IMR-90 (cell line): Measurements from ENCODE around the gene PTPN13. TPM values are rescaled to one million over a fixed set of nuclear protein-coding genes. Genes with fewer than 3 reads are reported as not detected.

Experiments
- ATAC-seq: fragments of 200-7000 bp; cut with Tn5 transposase; 2 replicates; pipeline ENCODE4 v1.9.1; 2020; ENCODE audit warnings: low read depth, mild to moderate bottlenecking, moderate library complexity
- BruUV-seq: library from RNA; stranded (reverse); fragments of 400-500 nt; replicated peaks from 2 replicates; lab custom pipeline; 2021; lab: Mats Ljungman, UMichigan
- CTCF ChIA-PET: fragments of 300-600 bp; formaldehyde crosslinking; extraction: SDS; loops from one replicate; lab custom pipeline; 2021; ENCODE audit warnings: antibody characterized with exemption; lab: Yijun Ruan, JAX
- POLR2A ChIA-PET: fragments of 300-600 bp; sonication (Branson Sonifier 250); formaldehyde crosslinking; loops from one replicate; lab custom pipeline; 2022; ENCODE audit warnings: antibody characterized with exemption; ENCODE audit not compliant: unreplicated experiment; lab: Charles Lee
- DNase-seq: peaks from one replicate; pipeline ENCODE4 v3.0.0; 2013
- H2AFZ ChIP-seq: replicated peaks from 2 replicates; pipeline ENCODE3; 2013; ENCODE audit warnings: low read length, mild to moderate bottlenecking; ENCODE audit not compliant: poor library complexity
- H2AK5ac ChIP-seq: 2 replicates; pipeline ENCODE4 v1.6.1; 2013; ENCODE audit warnings: low read depth, low read length, inconsistent platforms
- H2AK9ac ChIP-seq: replicated peaks from 2 replicates; pipeline ENCODE3; 2013; ENCODE audit warnings: mild to moderate bottlenecking, low read depth, low read length, moderate library complexity; ENCODE audit not compliant: poor library complexity
- H2BK120ac ChIP-seq: 2 replicates; pipeline ENCODE4 v1.6.1; 2013; ENCODE audit warnings: low read depth, low read length, inconsistent platforms
- H2BK15ac ChIP-seq: 3 replicates; pipeline ENCODE4 v1.6.1; 2013; ENCODE audit warnings: low read depth, low read length, inconsistent platforms
- H2BK20ac ChIP-seq: 2 replicates; pipeline ENCODE4 v1.6.1; 2013; ENCODE audit warnings: low read depth, mild to moderate bottlenecking, inconsistent platforms, low read length, moderate library complexity
- H2BK5ac ChIP-seq: 2 replicates; pipeline ENCODE4 v1.6.1; 2013; ENCODE audit warnings: mild to moderate bottlenecking, low read depth, low read length, inconsistent platforms; ENCODE audit not compliant: poor library complexity, severe bottlenecking
- H3K14ac ChIP-seq: replicated peaks from 2 replicates; pipeline ENCODE4 v1.6.1; 2013; ENCODE audit warnings: low read depth, low read length, inconsistent platforms
- H3K18ac ChIP-seq: 2 replicates; pipeline ENCODE4 v1.6.1; 2013; ENCODE audit warnings: low read depth, low read length, control low read depth
- H3K23ac ChIP-seq: 2 replicates; pipeline ENCODE4 v1.6.1; 2013; ENCODE audit warnings: low read depth, low read length, inconsistent platforms
- H3K27ac ChIP-seq: 2 replicates; pipeline ENCODE4 v1.5.1; 2013; ENCODE audit warnings: mild to moderate bottlenecking, control low read depth, low read length; ENCODE audit not compliant: insufficient read depth
- H3K27me3 ChIP-seq: 2 replicates; pipeline ENCODE4 v1.6.1; 2013; ENCODE audit warnings: low read length; ENCODE audit not compliant: control insufficient read depth, insufficient read depth
- H3K36me3 ChIP-seq: 2 replicates; pipeline ENCODE4 v1.6.1; 2013; ENCODE audit warnings: low read length, mixed read lengths; ENCODE audit not compliant: control insufficient read depth, insufficient read depth
- H3K4ac ChIP-seq: 2 replicates; pipeline ENCODE4 v1.6.1; 2013; ENCODE audit warnings: low read depth, low read length, inconsistent platforms
- H3K4me1 ChIP-seq: 2 replicates; pipeline ENCODE4 v1.6.1; 2013; ENCODE audit warnings: low read length, mixed read lengths; ENCODE audit not compliant: control insufficient read depth, insufficient read depth
- H3K4me2 ChIP-seq: 2 replicates; pipeline ENCODE4 v1.6.1; 2013; ENCODE audit warnings: low read depth, mild to moderate bottlenecking, control low read depth, low read length, moderate library complexity
- H3K4me3 ChIP-seq: 2 replicates; pipeline ENCODE4 v1.5.1; 2013; ENCODE audit warnings: low read depth, mild to moderate bottlenecking, control low read depth, low read length, moderate library complexity; ENCODE audit not compliant: insufficient read depth
- H3K56ac ChIP-seq: 2 replicates; pipeline ENCODE4 v1.6.1; 2013; ENCODE audit warnings: low read length, inconsistent platforms; ENCODE audit not compliant: insufficient read depth; ENCODE audit errors: extremely low read depth
- H3K79me1 ChIP-seq, 2 experiments: 2 replicates each; pipeline ENCODE4 v1.6.1; 2013; ENCODE audit warnings: low read length in 2 of 2, inconsistent platforms in 1 of 2, low read depth in 1 of 2
- H3K9ac ChIP-seq: 2 replicates; pipeline ENCODE4 v1.6.1; 2013; ENCODE audit warnings: low read depth, low read length, control low read depth
- H3K9me1 ChIP-seq: 2 replicates; pipeline ENCODE4 v1.6.1; 2013; ENCODE audit warnings: low read length, inconsistent platforms; ENCODE audit not compliant: insufficient read depth
- H3K9me3 ChIP-seq: 2 replicates; pipeline ENCODE4 v1.6.1; 2013; ENCODE audit warnings: low read length; ENCODE audit not compliant: control insufficient read depth, insufficient read depth
- H4K20me1 ChIP-seq: 2 replicates; pipeline ENCODE4 v1.6.1; 2013; ENCODE audit warnings: low read length, inconsistent platforms; ENCODE audit not compliant: insufficient read depth
- H4K5ac ChIP-seq: 2 replicates; pipeline ENCODE4 v1.6.1; 2013; ENCODE audit warnings: mild to moderate bottlenecking, low read depth, low read length, control low read depth
- H4K8ac ChIP-seq, 2 experiments: 2 replicates each; pipeline ENCODE4 v1.6.1; 2013; ENCODE audit warnings: low read depth in 2 of 2, low read length in 2 of 2, control low read depth in 1 of 2, inconsistent platforms in 1 of 2
- H4K91ac ChIP-seq: 2 replicates; pipeline ENCODE4 v1.6.1; 2013; ENCODE audit warnings: low read depth, low read length, inconsistent platforms; ENCODE audit not compliant: insufficient read depth
- BHLHE40 ChIP-seq: fragments of 150-350 bp; IDR thresholded peaks from 2 replicates; pipeline ENCODE4 v1.6.1; 2016; ENCODE audit warnings: mild to moderate bottlenecking, low read depth, low read length
- CEBPB ChIP-seq: IDR thresholded peaks from 2 replicates; pipeline ENCODE4 v1.6.1; 2012; ENCODE audit warnings: low read depth, low read length, improper control_type of control experiment
- ELK1 ChIP-seq: fragments of 150-350 bp; IDR thresholded peaks from 2 replicates; pipeline ENCODE4 v1.6.1; 2016; ENCODE audit warnings: low read depth, mild to moderate bottlenecking, low read length, moderate library complexity, borderline replicate concordance
- FOS ChIP-seq: fragments of 150-350 bp; IDR thresholded peaks from 2 replicates; pipeline ENCODE4 v1.6.1; 2016; ENCODE audit warnings: low read depth, low read length
- MAFK ChIP-seq: IDR thresholded peaks from 2 replicates; pipeline ENCODE4 v1.6.1; 2012; ENCODE audit warnings: low read depth, low read length, improper control_type of control experiment
- MAZ ChIP-seq: IDR thresholded peaks from 2 replicates; pipeline ENCODE4 v1.6.1; 2012; ENCODE audit warnings: low read depth, mild to moderate bottlenecking, low read length, improper control_type of control experiment, moderate library complexity, borderline replicate concordance
- MXI1 ChIP-seq: IDR thresholded peaks from 2 replicates; pipeline ENCODE4 v1.6.1; 2012; ENCODE audit warnings: low read depth, mild to moderate bottlenecking, low read length, moderate library complexity, borderline replicate concordance
- NFE2L2 ChIP-seq: fragments of 150-350 bp; IDR thresholded peaks from 2 replicates; pipeline ENCODE4 v1.6.1; 2016; ENCODE audit warnings: low read depth, mild to moderate bottlenecking, low read length
- POLR2A ChIP-seq: IDR thresholded peaks from 2 replicates; pipeline ENCODE4 v1.6.1; 2012; ENCODE audit warnings: mild to moderate bottlenecking, low read depth, low read length
- RAD21 ChIP-seq: IDR thresholded peaks from 2 replicates; pipeline ENCODE4 v1.6.1; 2012; ENCODE audit warnings: low read length, improper control_type of control experiment
- RCOR1 ChIP-seq: IDR thresholded peaks from 2 replicates; pipeline ENCODE4 v1.6.1; 2012; ENCODE audit warnings: mild to moderate bottlenecking, low read length, improper control_type of control experiment; ENCODE audit not compliant: insufficient replicate concordance
- RFX5 ChIP-seq: IDR thresholded peaks from 2 replicates; pipeline ENCODE4 v1.8.0; 2012; ENCODE audit warnings: low read depth, mild to moderate bottlenecking, low read length, moderate library complexity
- WGBS, 2 experiments: methylation state at CpG; one replicate each; pipeline versions ENCODE4 v1.1.5 to v1.1.7; 2013; ENCODE audit warnings: missing lambda C conversion rate in 2 of 2; ENCODE audit not compliant: insufficient read length in 1 of 2; ENCODE audit errors: extremely low coverage in 2 of 2; 5-methylcytosine and 5-hydroxymethylcytosine counted together
- dilution Hi-C: fragments of 300-500 bp; cut with HindIII; formaldehyde crosslinking; loops from one replicate; pipeline ENCODE4 v1.14.3; 2018; ENCODE audit warnings: low sequenced_read_pairs; ENCODE audit not compliant: unreplicated experiment
- in situ Hi-C: fragments of 300-500 bp; cut with MboI; formaldehyde crosslinking; loops from 3 replicates; pipeline ENCODE4 v1.14.3; 2019; ENCODE audit warnings: low sequenced_read_pairs, inconsistent platforms, mixed read lengths
- intact Hi-C: fragments of 100-400 bp; cut with micrococcal nuclease; formaldehyde crosslinking; loops from 2 replicates; pipeline ENCODE4 v1.10.0; 2022
- polyA plus RNA-seq, 3 experiments: library from polyadenylated mRNA; depleted of rRNA; stranded (reverse); fragments of >200 nt; gene quantifications; 2 replicates each; pipeline ENCODE4 v1.2.3, GENCODE V29; 2012; ENCODE audit warnings: low replicate concordance in 1 of 3
- total RNA-seq: library from RNA; depleted of rRNA; stranded (reverse); fragments of >200 nt; gene quantifications from 2 replicates; pipeline ENCODE4 v1.2.3, GENCODE V29; 2012
- TF ChIP-seq, protein P1 (sequence below): conservative IDR thresholded peaks from 2 replicates; pipeline ENCODE4 v1.5.1; 2012; ENCODE audit warnings: mild to moderate bottlenecking, low read depth, low read length, improper control_type of control experiment
- TF ChIP-seq, protein P2 (sequence below): fragments of 150-350 bp; IDR thresholded peaks from 2 replicates; pipeline ENCODE4 v1.6.1; 2017; ENCODE audit warnings: mild to moderate bottlenecking, antibody characterized with exemption, low read length, low read depth

PTPN13 gene
- total and polyA plus RNA-seq, 2 of the 4 experiments (the other 2 are of a cell fraction): 7.7 to 29.0 TPM

DNA sequence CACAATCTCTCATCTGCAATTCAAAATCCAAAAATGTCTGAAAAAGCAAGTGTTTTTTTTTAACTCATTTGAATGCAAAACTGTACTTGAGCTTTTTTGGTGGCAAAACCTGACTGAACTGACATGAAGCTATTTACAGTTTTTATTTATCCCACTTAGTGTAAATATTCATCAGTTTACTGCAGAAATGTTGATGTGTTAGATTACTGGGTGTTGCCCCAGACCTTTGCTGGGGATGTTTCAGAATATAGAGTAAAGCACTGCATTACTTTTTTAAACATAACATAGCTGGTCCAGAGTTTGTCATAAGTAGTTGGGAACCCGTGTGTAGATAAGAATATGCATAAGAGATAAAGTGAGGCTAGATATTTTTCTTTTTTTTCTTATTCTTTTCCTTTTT is 27.3 kb downstream of the PTPN13 start:
- Histone ChIP-seq H3K27ac (no peak overlapping the region), H3K4me2 (no peak overlapping the region), H3K4me3 (no peak overlapping the region), H4K8ac (no peak overlapping the region), H3K4ac (no peak overlapping the region), H4K91ac (no peak overlapping the region), H3K14ac (no peak overlapping the region), H2AK5ac (no peak overlapping the region), H2BK5ac (no peak overlapping the region), H3K9me3 (no peaks in the 10 kb centered on the region), H3K27me3 (no peaks in the 10 kb centered on the region), H3K23ac (no peak overlapping the region), H4K20me1 (peaks cover 3% of the 10 kb centered on the region; the same call in 1 of the 2 replicates), H2BK120ac (no peak overlapping the region), H3K36me3 (no peaks in the 10 kb centered on the region), H3K79me1 (peaks cover 11 to 18% of the 10 kb centered on the region in 2 experiments; a peak in 3 of 4 replicates), H3K9ac (no peak overlapping the region), H3K56ac (no peak overlapping the region), H2BK20ac (no peak overlapping the region), H2AFZ (no peak overlapping the region), H3K18ac (no peak overlapping the region), H3K9me1 (no peaks in the 10 kb centered on the region), H2AK9ac (no peak overlapping the region), H3K4me1 (no peaks in the 10 kb centered on the region), H4K5ac (no peak overlapping the region), H2BK15ac (no peak overlapping the region)
- CTCF ChIA-PET: no interaction called here
- WGBS, 2 experiments: no CpG with 5 or more reads among the region's 1 CpG
- no peak for DNase-seq
- no peak for TF ChIP-seq MAFK
- no peak for TF ChIP-seq RAD21
- no peak for TF ChIP-seq CEBPB
- TF ChIP-seq NFE2L2: no peak
- no peak for TF ChIP-seq RCOR1
- TF ChIP-seq, protein P1, sequence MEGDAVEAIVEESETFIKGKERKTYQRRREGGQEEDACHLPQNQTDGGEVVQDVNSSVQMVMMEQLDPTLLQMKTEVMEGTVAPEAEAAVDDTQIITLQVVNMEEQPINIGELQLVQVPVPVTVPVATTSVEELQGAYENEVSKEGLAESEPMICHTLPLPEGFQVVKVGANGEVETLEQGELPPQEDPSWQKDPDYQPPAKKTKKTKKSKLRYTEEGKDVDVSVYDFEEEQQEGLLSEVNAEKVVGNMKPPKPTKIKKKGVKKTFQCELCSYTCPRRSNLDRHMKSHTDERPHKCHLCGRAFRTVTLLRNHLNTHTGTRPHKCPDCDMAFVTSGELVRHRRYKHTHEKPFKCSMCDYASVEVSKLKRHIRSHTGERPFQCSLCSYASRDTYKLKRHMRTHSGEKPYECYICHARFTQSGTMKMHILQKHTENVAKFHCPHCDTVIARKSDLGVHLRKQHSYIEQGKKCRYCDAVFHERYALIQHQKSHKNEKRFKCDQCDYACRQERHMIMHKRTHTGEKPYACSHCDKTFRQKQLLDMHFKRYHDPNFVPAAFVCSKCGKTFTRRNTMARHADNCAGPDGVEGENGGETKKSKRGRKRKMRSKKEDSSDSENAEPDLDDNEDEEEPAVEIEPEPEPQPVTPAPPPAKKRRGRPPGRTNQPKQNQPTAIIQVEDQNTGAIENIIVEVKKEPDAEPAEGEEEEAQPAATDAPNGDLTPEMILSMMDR: no peak
- TF ChIP-seq BHLHE40: no peak
- TF ChIP-seq ELK1: no peak
- TF ChIP-seq RFX5: no peak
- TF ChIP-seq MXI1: no peak
- TF ChIP-seq, protein P2, sequence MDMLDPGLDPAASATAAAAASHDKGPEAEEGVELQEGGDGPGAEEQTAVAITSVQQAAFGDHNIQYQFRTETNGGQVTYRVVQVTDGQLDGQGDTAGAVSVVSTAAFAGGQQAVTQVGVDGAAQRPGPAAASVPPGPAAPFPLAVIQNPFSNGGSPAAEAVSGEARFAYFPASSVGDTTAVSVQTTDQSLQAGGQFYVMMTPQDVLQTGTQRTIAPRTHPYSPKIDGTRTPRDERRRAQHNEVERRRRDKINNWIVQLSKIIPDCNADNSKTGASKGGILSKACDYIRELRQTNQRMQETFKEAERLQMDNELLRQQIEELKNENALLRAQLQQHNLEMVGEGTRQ: no peak
- no peak for TF ChIP-seq POLR2A
- TF ChIP-seq MAZ: no peak
- TF ChIP-seq FOS: no peak
- BruUV-seq: no TSS peak
- in situ Hi-C loops (no loop called here), dilution Hi-C loops (no loop called here), intact Hi-C loops (no loop called here)
- POLR2A ChIA-PET: no interaction called here
- ATAC-seq: no peak
